K562 (cell line): ENCODE data around the gene ABCA7. TPM values are rescaled to one million over a fixed set of nuclear protein-coding genes. Genes with fewer than 3 reads are reported as not detected.

ENCODE experiments used
- CAMTA2 ChIP-seq: fragments of 250-450 bp; sonication (Bioruptor Pico); conservative IDR thresholded peaks from 2 replicates; pipeline ENCODE4 v1.5.1; 2022
- CHD2 ChIP-seq: IDR thresholded peaks from 2 replicates; pipeline ENCODE4 v1.6.1; 2011; ENCODE audit warnings: low read depth, low read length
- CREM ChIP-seq: IDR thresholded peaks from 2 replicates; pipeline ENCODE4 v1.6.1; 2014; ENCODE audit warnings: antibody characterized with exemption, low read depth
- ETV1 ChIP-seq: fragments of 450-650 bp; conservative IDR thresholded peaks from 2 replicates; pipeline ENCODE4 v1.6.1; 2016; ENCODE audit warnings: missing genetic modification characterization, control low read depth, low read depth, missing compliant biosample characterization
- FOS ChIP-seq: IDR thresholded peaks from 3 replicates; pipeline ENCODE4 v1.6.1; 2011; ENCODE audit not compliant: insufficient read length; ENCODE audit errors: extremely low read depth
- KDM4B ChIP-seq, 2 experiments: fragments of 450-650 bp in 1 of 2; sonication (generic) in 1 of 2; IDR thresholded peaks; 2 replicates each; pipeline ENCODE4 v1.6.1; 2016 to 2017; ENCODE audit warnings: borderline replicate concordance in 2 of 2, antibody characterized with exemption in 1 of 2, low read depth in 1 of 2, mild to moderate bottlenecking in 1 of 2
- LCOR ChIP-seq: sonication (generic); formaldehyde crosslinking; IDR thresholded peaks from 2 replicates; pipeline ENCODE4 v1.8.0; 2022; ENCODE audit warnings: mild to moderate bottlenecking, missing genetic modification reagents
- MEIS2 ChIP-seq: fragments of 450-650 bp; IDR thresholded peaks from 2 replicates; pipeline ENCODE4 v1.6.1; 2014; ENCODE audit warnings: mild to moderate bottlenecking; ENCODE audit not compliant: partially characterized antibody
- NEUROD1 ChIP-seq: fragments of 150-350 bp; IDR thresholded peaks from 2 replicates; pipeline ENCODE4 v1.6.1; 2014; ENCODE audit warnings: borderline replicate concordance, low read length, low read depth; ENCODE audit not compliant: partially characterized antibody
- NR2C2 ChIP-seq, 2 experiments: fragments of 200-800 bp in 1 of 2; sonication (Bioruptor generic) in 1 of 2; sonication (generic) in 1 of 2; formaldehyde crosslinking in 1 of 2; IDR thresholded peaks; 2 replicates each; pipeline versions ENCODE4 v1.6.1 to v1.8.0; 2016 to 2022; ENCODE audit warnings: mild to moderate bottlenecking in 1 of 2, missing compliant biosample characterization in 1 of 2, missing genetic modification characterization in 1 of 2, missing genetic modification reagents in 1 of 2
- NRF1 ChIP-seq, 2 experiments: fragments of 450-650 bp; IDR thresholded peaks in 1 of 2; conservative IDR thresholded peaks in 1 of 2; 2 replicates each; pipeline ENCODE4 v1.6.1; 2014; ENCODE audit warnings: mild to moderate bottlenecking in 2 of 2
- RBM25 ChIP-seq: fragments of 200-400 bp; formaldehyde crosslinking; IDR thresholded peaks from 2 replicates; pipeline ENCODE4 v1.6.1; 2018; ENCODE audit warnings: low read length, low read depth, moderate library complexity; ENCODE audit not compliant: severe bottlenecking
- RCOR1 ChIP-seq, 2 experiments: IDR thresholded peaks; 2 replicates each; pipeline ENCODE4 v1.6.1; 2012; ENCODE audit warnings: low read depth in 2 of 2, low read length in 2 of 2, borderline replicate concordance in 1 of 2, improper control_type of control experiment in 1 of 2
- SAP30 ChIP-seq: fragments of 200-600 bp; sonication (generic); IDR thresholded peaks from 2 replicates; pipeline ENCODE4 v1.6.1; 2012; ENCODE audit warnings: borderline replicate concordance, low read depth, mild to moderate bottlenecking, moderate library complexity, low read length, control low read depth, inconsistent platforms; ENCODE audit not compliant: insufficient read depth, poor library complexity, severe bottlenecking
- SIN3A ChIP-seq, 2 experiments: fragments of 150-350 bp in 1 of 2; IDR thresholded peaks; 2 replicates each; pipeline ENCODE4 v1.6.1; 2011 to 2016; ENCODE audit warnings: borderline replicate concordance in 2 of 2, low read depth in 2 of 2, low read length in 2 of 2, mild to moderate bottlenecking in 2 of 2, moderate library complexity in 2 of 2; ENCODE audit not compliant: control insufficient read depth in 1 of 2
- SMAD1 ChIP-seq: fragments of 150-350 bp; IDR thresholded peaks from 2 replicates; pipeline ENCODE4 v1.6.1; 2014; ENCODE audit warnings: low read length, low read depth; ENCODE audit not compliant: partially characterized antibody
- SP2 ChIP-seq: IDR thresholded peaks from 2 replicates; pipeline ENCODE4 v1.6.1; 2011; ENCODE audit warnings: mild to moderate bottlenecking, low read depth, low read length, moderate library complexity; ENCODE audit not compliant: poor library complexity, severe bottlenecking; ENCODE audit errors: extremely low read depth
- ZEB2 ChIP-seq: fragments of 450-650 bp; IDR thresholded peaks from 2 replicates; pipeline ENCODE4 v1.6.1; 2016
- ZKSCAN8 ChIP-seq: fragments of 200-800 bp; sonication (Bioruptor generic); IDR thresholded peaks from 2 replicates; pipeline ENCODE4 v1.6.1; 2016; ENCODE audit warnings: missing genetic modification characterization, missing compliant biosample characterization
- polyA plus RNA-seq, 8 experiments: library from polyadenylated mRNA; depleted of rRNA in 4 of 8; stranded (reverse) in 5 of 8; unstranded in 3 of 8; fragments of >200 nt; fragmentation: Nextera tagmentation in 2 of 8; fragmentation: Illumina TruSeq in 1 of 8; extraction: Ambion mirVana in 2 of 8; extraction: Trizol in 1 of 8; gene quantifications; 2 replicates each; pipeline versions ENCODE4 v1.2.1 to v1.2.3, GENCODE V29; 2011 to 2014; ENCODE audit warnings: inconsistent platforms in 1 of 8, missing spikeins in 1 of 8
- total RNA-seq, 7 experiments: library from RNA; depleted of rRNA in 6 of 7; stranded (reverse); fragments of >200 nt in 6 of 7; fragmentation: Illumina TruSeq in 2 of 7; extraction: Trizol in 2 of 7; gene quantifications; 2 replicates each; pipeline versions ENCODE4 v1.2.1 to v1.2.3, GENCODE V29; 2011 to 2021; ENCODE audit warnings: low replicate concordance in 1 of 7
- TF ChIP-seq, protein P1 (sequence below): fragments of 450-650 bp; IDR thresholded peaks from 2 replicates; pipeline ENCODE4 v1.6.1; 2016
- TF ChIP-seq, protein P2 (sequence below), 2 experiments: IDR thresholded peaks in 1 of 2; conservative IDR thresholded peaks in 1 of 2; 2 replicates each; pipeline ENCODE4 v1.6.1; 2016; ENCODE audit warnings: low read depth in 2 of 2, mild to moderate bottlenecking in 1 of 2, missing compliant biosample characterization in 1 of 2, missing genetic modification characterization in 1 of 2, moderate library complexity in 1 of 2
- TF ChIP-seq, protein P3 (sequence below): IDR thresholded peaks from 2 replicates; pipeline ENCODE4 v1.6.1; 2012; ENCODE audit warnings: low read depth, low read length, improper control_type of control experiment, borderline replicate concordance

Gene ABCA7
- total and polyA plus RNA-seq, 9 of the 15 experiments (the other 6 are each of a cell fraction or from before 2014, with no cell fraction given), result 2.3 to 96.1 (median 31.2) TPM

DNA sequence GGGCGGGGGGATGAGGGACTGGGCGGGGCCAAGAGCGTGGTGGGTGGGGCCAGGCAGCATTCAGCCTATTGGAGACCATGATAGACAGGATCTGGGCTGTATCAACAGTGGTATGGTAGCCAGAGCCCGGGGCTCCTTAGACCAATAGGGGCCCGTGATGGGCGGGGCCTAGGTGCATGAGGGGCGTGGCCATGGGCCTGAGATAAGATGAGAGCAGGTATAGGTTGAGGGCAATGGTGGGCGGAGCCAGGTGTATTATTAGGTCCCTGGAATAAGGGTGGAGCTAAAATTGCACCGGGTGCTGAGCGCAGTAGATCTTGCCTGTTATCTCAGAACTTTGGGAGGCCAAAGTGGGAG is 5.3 kb downstream of the ABCA7 start (continued):
- TF ChIP-seq MEIS2 (peak; percentile 47), NR2C2 (CRISPR knock-in tag; IDR thresholded peaks at IDR 0.05) (no peak), NR2C2 (tag; IDR thresholded peaks at IDR 0.05) (no peak), ETV1 (no peak), CHD2 (no peak), LCOR (0 out of 2 replicates have a peak, but pooled peaks have one; percentile 8), SP2 (peak; percentile 66), SIN3A (IDR thresholded peaks at IDR 0.05; ENCODE audit: borderline replicate concordance in 2 of 2, control insufficient read depth in 1 of 2, low read depth in 2 of 2, low read length in 2 of 2) (no peak), FOS (peak; percentile 85), SAP30 (no peak), KDM4B (IDR thresholded peaks at IDR 0.05; ENCODE audit: borderline replicate concordance in 2 of 2, low read depth in 1 of 2) (no peak), CAMTA2 (CRISPR knock-in tag) (no peak), NEUROD1 (peak; percentile 14), NRF1 (conservative IDR thresholded peaks at IDR 0.05 in 1 of 2, IDR thresholded peaks at IDR 0.05 in 1 of 2) (peak; percentile 53 to 60; a peak in 3 of 4 replicates), RCOR1 (IDR thresholded peaks at IDR 0.05; ENCODE audit: borderline replicate concordance in 1 of 2, low read depth in 2 of 2, low read length in 2 of 2) (peak in 1 of 2 experiments; percentile 37; a peak in 1 of 4 replicates), SMAD1 (no peak), RBM25 (peak; percentile 47), ZKSCAN8 (CRISPR knock-in tag) (no peak), CREM (peak; percentile 77), ZEB2 (0 out of 2 replicates have a peak, but pooled peaks have one; percentile 35)
- TF ChIP-seq, protein P1, sequence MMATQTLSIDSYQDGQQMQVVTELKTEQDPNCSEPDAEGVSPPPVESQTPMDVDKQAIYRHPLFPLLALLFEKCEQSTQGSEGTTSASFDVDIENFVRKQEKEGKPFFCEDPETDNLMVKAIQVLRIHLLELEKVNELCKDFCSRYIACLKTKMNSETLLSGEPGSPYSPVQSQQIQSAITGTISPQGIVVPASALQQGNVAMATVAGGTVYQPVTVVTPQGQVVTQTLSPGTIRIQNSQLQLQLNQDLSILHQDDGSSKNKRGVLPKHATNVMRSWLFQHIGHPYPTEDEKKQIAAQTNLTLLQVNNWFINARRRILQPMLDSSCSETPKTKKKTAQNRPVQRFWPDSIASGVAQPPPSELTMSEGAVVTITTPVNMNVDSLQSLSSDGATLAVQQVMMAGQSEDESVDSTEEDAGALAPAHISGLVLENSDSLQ, result peak; percentile 97
- TF ChIP-seq, protein P2, sequence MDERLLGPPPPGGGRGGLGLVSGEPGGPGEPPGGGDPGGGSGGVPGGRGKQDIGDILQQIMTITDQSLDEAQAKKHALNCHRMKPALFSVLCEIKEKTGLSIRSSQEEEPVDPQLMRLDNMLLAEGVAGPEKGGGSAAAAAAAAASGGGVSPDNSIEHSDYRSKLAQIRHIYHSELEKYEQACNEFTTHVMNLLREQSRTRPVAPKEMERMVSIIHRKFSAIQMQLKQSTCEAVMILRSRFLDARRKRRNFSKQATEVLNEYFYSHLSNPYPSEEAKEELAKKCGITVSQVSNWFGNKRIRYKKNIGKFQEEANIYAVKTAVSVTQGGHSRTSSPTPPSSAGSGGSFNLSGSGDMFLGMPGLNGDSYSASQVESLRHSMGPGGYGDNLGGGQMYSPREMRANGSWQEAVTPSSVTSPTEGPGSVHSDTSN (CRISPR knock-in tag; IDR thresholded peaks at IDR 0.05; ENCODE audit: low read depth), result peak; percentile 58
- TF ChIP-seq, protein P2 (tag; conservative IDR thresholded peaks at IDR 0.05; ENCODE audit: low read depth), result peak; percentile 76
- TF ChIP-seq, protein P3, sequence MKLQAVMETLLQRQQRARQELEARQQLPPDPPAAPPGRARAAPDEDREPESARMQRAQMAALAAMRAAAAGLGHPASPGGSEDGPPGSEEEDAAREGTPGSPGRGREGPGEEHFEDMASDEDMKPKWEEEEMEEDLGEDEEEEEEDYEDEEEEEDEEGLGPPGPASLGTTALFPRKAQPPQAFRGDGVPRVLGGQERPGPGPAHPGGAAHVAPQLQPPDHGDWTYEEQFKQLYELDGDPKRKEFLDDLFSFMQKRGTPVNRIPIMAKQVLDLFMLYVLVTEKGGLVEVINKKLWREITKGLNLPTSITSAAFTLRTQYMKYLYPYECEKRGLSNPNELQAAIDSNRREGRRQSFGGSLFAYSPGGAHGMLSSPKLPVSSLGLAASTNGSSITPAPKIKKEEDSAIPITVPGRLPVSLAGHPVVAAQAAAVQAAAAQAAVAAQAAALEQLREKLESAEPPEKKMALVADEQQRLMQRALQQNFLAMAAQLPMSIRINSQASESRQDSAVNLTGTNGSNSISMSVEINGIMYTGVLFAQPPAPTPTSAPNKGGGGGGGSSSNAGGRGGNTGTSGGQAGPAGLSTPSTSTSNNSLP, result peak; percentile 73; the same call in 1 of the 2 replicates
